GM12878 (cell line): ENCODE data around the gene INTU. TPM values are rescaled to one million over a fixed set of nuclear protein-coding genes. Genes with fewer than 3 reads are reported as not detected.

Experiments
- ATAC-seq: fragments of 200-7000 bp; cut with Tn5 transposase; 3 replicates; pipeline ENCODE4 v1.9.1; 2020; ENCODE audit warnings: mild to moderate bottlenecking, moderate library complexity
- BruUV-seq: library from RNA; stranded (reverse); fragments of 400-500 nt; replicated peaks from 2 replicates; lab custom pipeline; 2021; lab: Mats Ljungman, UMichigan
- CTCF ChIA-PET: fragments of 300-600 bp; sonication (Branson Sonifier 250); formaldehyde crosslinking; extraction: SDS; loops from one replicate; lab custom pipeline; 2021; ENCODE audit warnings: inconsistent platforms; lab: Yijun Ruan, JAX
- POLR2A ChIA-PET: fragments of 350-600 bp; formaldehyde crosslinking; extraction: SDS; loops from one replicate; lab custom pipeline; 2021; ENCODE audit warnings: inconsistent platforms; lab: Charles Lee
- RAD21 ChIA-PET: fragments of 300-600 bp; sonication (Branson Sonifier 250); formaldehyde crosslinking; loops from one replicate; lab custom pipeline; 2023; ENCODE audit warnings: antibody characterized with exemption; ENCODE audit not compliant: unreplicated experiment; lab: Charles Lee
- SMC1A ChIA-PET: fragments of 300-600 bp; sonication (Branson Sonifier 250); formaldehyde crosslinking; loops from one replicate; lab custom pipeline; 2023; ENCODE audit not compliant: unreplicated experiment, uncharacterized antibody; lab: Charles Lee
- DNase-seq: peaks from one replicate; pipeline ENCODE4 v3.0.0-alpha.2; 2011; ENCODE audit warnings: low read depth, low spot score
- FAIRE-seq: peaks from 3 replicates; lab custom pipeline; 2011; peaks lifted over from hg19 to GRCh38; lab: Jason Lieb, UNC
- H2AFZ ChIP-seq: 2 replicates; pipeline ENCODE4 v1.6.0; 2011; ENCODE audit warnings: low read depth, low read length, control low read depth; ENCODE audit not compliant: control insufficient read depth
- H3K27ac ChIP-seq: 2 replicates; pipeline ENCODE4 v1.5.1; 2011; ENCODE audit warnings: control low read depth; ENCODE audit not compliant: control insufficient read depth, insufficient read depth
- H3K27me3 ChIP-seq, 2 experiments: replicated peaks in 1 of 2; 2 replicates each; pipeline versions ENCODE4 v1.6.0 to v1.6.1; 2011; ENCODE audit warnings: low read length in 1 of 2; ENCODE audit not compliant: control insufficient read depth in 2 of 2, insufficient read depth in 2 of 2
- H3K36me3 ChIP-seq, 2 experiments: 2 replicates each; pipeline ENCODE4 v1.5.1; 2011; ENCODE audit warnings: low read length in 1 of 2; ENCODE audit not compliant: control insufficient read depth in 2 of 2, insufficient read depth in 2 of 2
- H3K4me1 ChIP-seq: 2 replicates; pipeline ENCODE4 v1.6.1; 2011; ENCODE audit warnings: mild to moderate bottlenecking, low read length, moderate library complexity, mixed read lengths; ENCODE audit not compliant: control insufficient read depth, insufficient read depth
- H3K4me2 ChIP-seq: 2 replicates; pipeline ENCODE4 v1.6.0; 2011; ENCODE audit warnings: control low read depth; ENCODE audit not compliant: control insufficient read depth, insufficient read depth
- H3K4me3 ChIP-seq: fragments of 200-600 bp; sonication (generic); 2 replicates; pipeline ENCODE4 v1.5.1; 2016
- H3K79me2 ChIP-seq: 2 replicates; pipeline ENCODE4 v1.6.0; 2011; ENCODE audit warnings: low read length; ENCODE audit not compliant: control insufficient read depth, insufficient read depth
- H3K9ac ChIP-seq: 2 replicates; pipeline ENCODE4 v1.8.0; 2011; ENCODE audit warnings: low read length, control low read depth, mixed read lengths; ENCODE audit not compliant: control insufficient read depth, insufficient read depth
- H3K9me3 ChIP-seq: replicated peaks from 3 replicates; pipeline ENCODE4 v1.5.1; 2011; ENCODE audit warnings: mild to moderate bottlenecking, low read length; ENCODE audit not compliant: control insufficient read depth, insufficient read depth
- H4K20me1 ChIP-seq: 2 replicates; pipeline ENCODE4 v1.6.0; 2011; ENCODE audit not compliant: control insufficient read depth, insufficient read depth
- BMI1 ChIP-seq: fragments of 450-650 bp; IDR thresholded peaks from 2 replicates; pipeline ENCODE4 v1.6.1; 2016; ENCODE audit warnings: mild to moderate bottlenecking, moderate library complexity, borderline replicate concordance
- BRCA1 ChIP-seq: IDR thresholded peaks from 2 replicates; pipeline ENCODE4 v1.6.1; 2011; ENCODE audit warnings: low read depth, low read length, improper control_type of control experiment
- CTCF ChIP-seq, 3 experiments: IDR thresholded peaks in 2 of 3; conservative IDR thresholded peaks in 1 of 3; 2 replicates each; pipeline ENCODE4 v1.5.1; 2011; ENCODE audit warnings: low read depth in 3 of 3, low read length in 3 of 3, mild to moderate bottlenecking in 3 of 3, control low read depth in 2 of 3, moderate library complexity in 2 of 3, inconsistent platforms in 1 of 3, mixed read lengths in 1 of 3; ENCODE audit not compliant: control insufficient read depth in 2 of 3, insufficient read depth in 1 of 3; ENCODE audit errors: extremely low read depth in 1 of 3
- E2F4 ChIP-seq: IDR thresholded peaks from 2 replicates; pipeline ENCODE4 v1.6.1; 2012; ENCODE audit warnings: low read depth, low read length, improper control_type of control experiment
- GATAD2B ChIP-seq: fragments of 450-650 bp; conservative IDR thresholded peaks from 2 replicates; pipeline ENCODE4 v1.6.1; 2017; ENCODE audit warnings: low read depth, mild to moderate bottlenecking, moderate library complexity
- IRF4 ChIP-seq: IDR thresholded peaks from 2 replicates; pipeline ENCODE4 v1.6.1; 2011; ENCODE audit warnings: low read depth, low read length
- MEF2B ChIP-seq: fragments of 450-650 bp; IDR thresholded peaks from 2 replicates; pipeline ENCODE4 v1.6.1; 2018; ENCODE audit warnings: mild to moderate bottlenecking, moderate library complexity; ENCODE audit not compliant: partially characterized antibody, poor library complexity, severe bottlenecking
- PML ChIP-seq: IDR thresholded peaks from 2 replicates; pipeline ENCODE4 v1.6.1; 2012; ENCODE audit warnings: low read length, inconsistent platforms
- POU2F2 ChIP-seq: IDR thresholded peaks from 3 replicates; pipeline ENCODE4 v1.6.1; 2011; ENCODE audit warnings: low read depth, mild to moderate bottlenecking, low read length, borderline replicate concordance
- RAD21 ChIP-seq: IDR thresholded peaks from 2 replicates; pipeline ENCODE4 v1.6.1; 2011; ENCODE audit warnings: mild to moderate bottlenecking, low read depth, low read length, moderate library complexity; ENCODE audit not compliant: insufficient read depth
- RELA ChIP-seq: fragments of 450-650 bp; IDR thresholded peaks from 2 replicates; pipeline ENCODE4 v1.8.0; 2014; ENCODE audit warnings: borderline replicate concordance; ENCODE audit not compliant: partially characterized antibody
- RELB ChIP-seq: fragments of 450-650 bp; IDR thresholded peaks from 2 replicates; pipeline ENCODE4 v1.6.1; 2017; ENCODE audit warnings: low read depth, mild to moderate bottlenecking, moderate library complexity
- SMC3 ChIP-seq: IDR thresholded peaks from 2 replicates; pipeline ENCODE4 v1.6.1; 2011; ENCODE audit warnings: low read length, improper control_type of control experiment, borderline replicate concordance
- SUPT20H ChIP-seq: IDR thresholded peaks from 2 replicates; pipeline ENCODE4 v1.6.1; 2011; ENCODE audit warnings: low read depth, mild to moderate bottlenecking, low read length, moderate library complexity, borderline replicate concordance; ENCODE audit not compliant: control insufficient read depth
- TCF3 ChIP-seq: IDR thresholded peaks from 2 replicates; pipeline ENCODE4 v1.6.1; 2012; ENCODE audit warnings: low read depth, mild to moderate bottlenecking, low read length, borderline replicate concordance; ENCODE audit not compliant: insufficient read depth
- USF2 ChIP-seq: IDR thresholded peaks from 2 replicates; pipeline ENCODE4 v1.6.1; 2011; ENCODE audit warnings: low read depth, low read length, improper control_type of control experiment, borderline replicate concordance
- ZNF207 ChIP-seq: fragments of 450-650 bp; IDR thresholded peaks from 2 replicates; pipeline ENCODE4 v1.6.1; 2014; ENCODE audit warnings: antibody characterized with exemption, mild to moderate bottlenecking, borderline replicate concordance
- ZNF622 ChIP-seq: fragments of 450-650 bp; IDR thresholded peaks from 2 replicates; pipeline ENCODE4 v1.6.1; 2017; ENCODE audit warnings: mild to moderate bottlenecking, inconsistent platforms
- WGBS: methylation state at CpG from one replicate; pipeline ENCODE4 v1.1.6; 2016; ENCODE audit warnings: low lambda C conversion rate; ENCODE audit not compliant: insufficient replicate concordance, insufficient coverage; ENCODE audit errors: missing lambda C conversion rate; 5-methylcytosine and 5-hydroxymethylcytosine counted together
- in situ Hi-C: fragments of 300-500 bp; cut with MboI; formaldehyde crosslinking; loops from 9 replicates; pipeline ENCODE4 v1.14.3; 2018; ENCODE audit warnings: mixed read lengths
- intact Hi-C: fragments of 100-400 bp; cut with micrococcal nuclease; formaldehyde crosslinking; loops from one replicate; pipeline ENCODE4 v1.14.2; 2022; ENCODE audit not compliant: unreplicated experiment
- polyA plus RNA-seq, 11 experiments: library from polyadenylated mRNA; depleted of rRNA in 4 of 11; unstranded in 6 of 11; stranded (reverse) in 5 of 11; fragments of >200 nt; fragmentation: Nextera tagmentation in 4 of 11; fragmentation: Illumina TruSeq in 1 of 11; extraction: Ambion mirVana in 4 of 11; extraction: Trizol in 1 of 11; gene quantifications; 1 replicate in 1 of 11; 2 replicates in 10 of 11; pipeline versions ENCODE4 v1.2.1 to v1.2.3, GENCODE V29; 2011 to 2016; ENCODE audit warnings: inconsistent platforms in 2 of 11, missing spikeins in 2 of 11, low read depth in 1 of 11
- total RNA-seq, 4 experiments: library from RNA; depleted of rRNA in 3 of 4; stranded (reverse); fragments of >200 nt in 3 of 4; fragmentation: Illumina TruSeq in 1 of 4; extraction: Trizol in 1 of 4; gene quantifications; 2 replicates each; pipeline versions ENCODE4 v1.2.1 to v1.2.3, GENCODE V29; 2013 to 2021

INTU gene
- total and polyA plus RNA-seq, 10 of the 15 experiments (the other 5 are each of a cell fraction or from before 2014, with no cell fraction given), result under 0.01 to 0.15 (median 0.01) TPM; not detected in 4

GRCh38 chr4:127586922-127587571, 45.7 kb upstream of the INTU start:
- Histone ChIP-seq H3K79me2 (no peaks in the 10 kb centered on the region), H3K4me3 (no peak overlapping the region), H4K20me1 (no peaks in the 10 kb centered on the region), H3K27ac (no peak overlapping the region), H3K9ac (no peak overlapping the region), H3K4me2 (no peak overlapping the region), H3K9me3 (no peaks in the 10 kb centered on the region), H3K27me3 (no peaks in the 10 kb centered on the region), H2AFZ (no peak overlapping the region), H3K4me1 (no peaks in the 10 kb centered on the region), H3K36me3 (no peaks in the 10 kb centered on the region)
- ATAC-seq (peak; percentile 96), FAIRE-seq (no peak), DNase-seq (no peak)
- ChIA-PET POLR2A (interaction anchor here (0.5 kb wide), 1 partner anchor 13 kb away, joined by 3 read pairs; no protein-coding TSS in a partner anchor), CTCF (interaction anchor here (0.9 to 2.5 kb wide), 16 partner anchors 9 to 200 kb away, joined by 3 to 16 read pairs (median 5); no protein-coding TSS in a partner anchor), RAD21 (interaction anchor here (0.7 to 1.4 kb wide), 4 partner anchors 9 to 146 kb away, joined by 3 to 7 read pairs (median 4); no protein-coding TSS in a partner anchor), SMC1A (interaction anchor here (0.7 to 1.5 kb wide), 6 partner anchors 9 to 1552 kb away, joined by 3 to 6 read pairs (median 3); no protein-coding TSS in a partner anchor)
- in situ Hi-C loops (no loop called here), intact Hi-C loops (no loop called here)
- WGBS, result 5% methylated on average over 1 of the region's 1 CpG
- BruUV-seq, result no TSS peak
- no peak for TF ChIP-seq ZNF207
- no peak for TF ChIP-seq BRCA1
- TF ChIP-seq SUPT20H, result no peak
- no peak for TF ChIP-seq PML
- TF ChIP-seq POU2F2, result no peak
- TF ChIP-seq USF2, result no peak
- TF ChIP-seq RELA, result no peak
- TF ChIP-seq SMC3, result peak; percentile 26; the same call in 1 of the 2 replicates
- no peak for TF ChIP-seq E2F4
- TF ChIP-seq CTCF (IDR thresholded peaks at IDR 0.05 in 2 of 3, conservative IDR thresholded peaks at IDR 0.05 in 1 of 3; ENCODE audit: control insufficient read depth in 2 of 3, extremely low read depth in 1 of 3, insufficient read depth in 1 of 3, low read depth in 3 of 3, low read length in 3 of 3), result peak; percentile 55 to 78 (median 74)
- TF ChIP-seq ZNF622, result no peak
- no peak for TF ChIP-seq MEF2B
- TF ChIP-seq RELB, result no peak
- TF ChIP-seq TCF3, result no peak
- TF ChIP-seq RAD21, result peak; percentile 48
- no peak for TF ChIP-seq GATAD2B
- no peak for TF ChIP-seq BMI1
- TF ChIP-seq IRF4, result no peak
